Glomerular visceral epithelial cell (primary cell): Measurements from ENCODE around the gene CDK9.

Source experiments
- DNase-seq: peaks from one replicate; pipeline ENCODE4 v3.0.0-alpha.2; 2016; ENCODE audit errors: extremely low spot score

CDK9 gene

DNA sequence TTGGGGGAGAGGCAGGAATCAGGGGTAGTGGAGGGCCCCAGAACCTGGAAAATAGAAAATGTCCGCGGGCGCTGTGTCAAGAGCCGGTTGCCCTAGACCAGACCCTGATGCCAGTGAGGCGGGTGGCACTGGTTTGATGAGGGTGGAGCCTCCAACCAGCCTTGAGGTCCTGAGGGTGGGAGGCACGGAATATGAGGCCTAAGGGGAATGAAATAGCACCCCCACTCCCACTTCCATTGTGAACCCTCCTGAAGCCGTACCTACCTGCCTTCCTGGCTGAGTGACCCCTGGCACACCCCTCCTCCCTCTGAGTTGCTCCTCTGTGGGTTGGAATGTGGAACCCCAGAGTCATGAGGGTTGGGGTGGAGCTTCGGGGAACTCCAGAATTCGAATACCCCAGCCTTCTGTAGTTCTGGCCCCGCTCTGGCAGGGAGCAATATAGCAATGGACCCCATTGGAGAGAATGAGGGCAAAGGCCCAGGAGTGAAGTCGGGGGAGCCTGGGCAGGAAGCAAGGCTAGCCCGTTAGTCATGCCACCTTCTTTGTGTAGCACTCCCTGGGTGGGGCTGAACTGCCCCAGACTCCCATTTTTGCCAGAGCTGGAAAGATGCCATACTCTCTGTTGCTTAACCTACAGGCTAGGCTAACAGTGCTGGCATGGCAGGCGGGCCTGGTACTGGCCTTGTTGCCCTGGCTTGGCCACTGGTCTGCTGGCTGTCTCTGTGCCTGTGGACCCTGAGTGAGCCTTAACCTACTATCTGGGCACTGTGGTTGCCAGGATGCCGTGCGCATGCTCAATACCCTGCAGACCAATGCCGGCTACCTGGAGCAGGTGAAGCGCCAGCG, 17.9 kb downstream of the CDK9 start:
- DNase-seq, result peak; percentile 73

DNA sequence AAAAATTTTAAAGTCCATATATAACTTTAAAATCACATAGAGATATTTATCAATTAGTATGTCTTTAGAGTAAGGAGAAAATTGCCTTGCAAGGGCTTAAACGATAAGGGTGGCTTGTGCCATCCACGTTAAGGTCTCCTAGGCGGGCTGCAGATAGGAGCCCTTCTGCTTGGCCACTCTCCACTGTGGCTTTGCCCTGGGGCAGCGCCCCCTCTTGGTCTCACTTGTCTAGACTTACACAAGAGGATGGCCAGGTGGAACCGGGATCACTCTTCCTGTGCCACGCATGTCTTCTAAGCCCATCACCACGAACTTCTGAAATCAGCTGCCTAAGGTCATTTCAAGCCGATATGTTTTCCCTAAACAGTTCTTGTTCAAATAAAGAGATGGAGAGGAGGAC, 19.8 kb downstream of the CDK9 start:
- no peak for DNase-seq

DNA sequence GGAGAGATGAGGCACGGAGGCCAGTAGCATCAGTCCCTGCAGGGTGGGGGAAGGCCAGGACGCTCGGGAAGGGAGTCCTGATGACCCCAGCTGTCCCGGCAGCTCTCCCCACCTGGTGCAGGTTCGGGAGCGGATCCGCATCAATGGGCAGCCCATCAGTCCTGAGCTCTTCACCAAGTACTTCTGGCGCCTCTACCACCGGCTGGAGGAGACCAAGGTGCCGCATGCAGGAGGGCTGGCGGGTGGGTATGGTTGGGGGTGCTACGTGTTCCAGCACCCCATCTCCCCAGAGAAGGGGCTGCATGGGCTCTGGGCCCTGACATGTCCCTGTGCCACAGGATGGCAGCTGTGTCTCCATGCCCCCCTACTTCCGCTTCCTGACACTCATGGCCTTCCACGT, 21.0 kb downstream of the CDK9 start:
- DNase-seq, result no peak

DNA sequence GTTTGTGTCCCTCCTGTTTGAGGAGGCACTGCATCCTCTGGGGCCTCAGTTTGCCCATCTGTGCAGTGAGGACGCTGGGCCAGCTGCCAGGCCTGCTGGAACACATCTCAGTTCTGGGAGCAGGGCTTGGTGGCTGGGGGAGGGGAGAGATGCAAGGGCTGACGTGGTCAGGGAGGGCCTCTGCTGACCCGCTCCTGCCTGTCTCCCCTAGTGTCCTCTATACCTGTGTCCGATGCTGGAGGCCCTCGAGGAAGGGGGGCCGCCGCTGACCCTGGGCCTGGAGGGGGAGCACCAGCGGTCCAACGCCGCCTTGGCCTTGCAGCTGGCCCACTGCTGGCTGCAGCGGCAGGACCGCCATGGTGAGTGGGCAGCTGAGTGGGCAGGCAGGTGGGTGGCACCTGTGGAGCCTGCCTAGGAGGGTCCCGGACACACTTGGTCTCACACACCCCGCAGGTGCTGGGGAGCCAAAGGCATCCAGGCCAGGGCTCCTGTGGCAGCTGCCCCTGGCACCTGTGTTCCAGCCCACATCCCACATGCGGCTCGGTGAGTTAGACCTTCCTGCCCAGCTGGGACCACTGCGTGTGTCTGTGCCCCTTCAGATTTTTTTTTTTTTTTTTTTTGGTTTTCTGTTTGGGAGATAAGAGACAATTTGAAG, 22.6 kb downstream of the CDK9 start:
- DNase-seq, result no peak

DNA sequence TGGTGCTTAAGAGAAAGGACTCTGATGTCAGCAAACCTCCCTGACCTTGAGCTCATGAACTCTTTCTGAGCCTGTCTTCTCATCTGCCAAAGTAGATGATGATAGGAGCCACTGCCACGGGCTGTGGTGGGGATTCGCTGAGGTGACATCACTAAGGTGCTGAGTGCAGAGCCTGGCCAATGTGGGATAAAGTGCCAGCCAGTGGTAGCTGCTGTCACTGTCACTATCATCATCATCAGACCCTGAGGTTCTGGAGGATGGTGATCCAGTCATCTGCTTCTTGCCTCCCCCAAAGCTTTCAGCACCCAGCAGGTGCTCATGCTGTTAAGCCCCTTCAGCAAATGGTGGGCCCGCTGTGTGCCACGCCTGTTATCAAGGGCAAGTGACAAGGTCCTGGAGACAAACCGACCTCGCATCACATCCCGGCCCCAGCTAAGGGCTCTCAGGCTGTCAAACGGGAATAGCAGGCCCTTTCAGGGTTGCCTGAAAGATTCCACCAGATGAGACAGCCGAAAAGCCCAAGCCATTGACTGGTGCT, 23.2 kb downstream of the CDK9 start:
- no peak for DNase-seq

DNA sequence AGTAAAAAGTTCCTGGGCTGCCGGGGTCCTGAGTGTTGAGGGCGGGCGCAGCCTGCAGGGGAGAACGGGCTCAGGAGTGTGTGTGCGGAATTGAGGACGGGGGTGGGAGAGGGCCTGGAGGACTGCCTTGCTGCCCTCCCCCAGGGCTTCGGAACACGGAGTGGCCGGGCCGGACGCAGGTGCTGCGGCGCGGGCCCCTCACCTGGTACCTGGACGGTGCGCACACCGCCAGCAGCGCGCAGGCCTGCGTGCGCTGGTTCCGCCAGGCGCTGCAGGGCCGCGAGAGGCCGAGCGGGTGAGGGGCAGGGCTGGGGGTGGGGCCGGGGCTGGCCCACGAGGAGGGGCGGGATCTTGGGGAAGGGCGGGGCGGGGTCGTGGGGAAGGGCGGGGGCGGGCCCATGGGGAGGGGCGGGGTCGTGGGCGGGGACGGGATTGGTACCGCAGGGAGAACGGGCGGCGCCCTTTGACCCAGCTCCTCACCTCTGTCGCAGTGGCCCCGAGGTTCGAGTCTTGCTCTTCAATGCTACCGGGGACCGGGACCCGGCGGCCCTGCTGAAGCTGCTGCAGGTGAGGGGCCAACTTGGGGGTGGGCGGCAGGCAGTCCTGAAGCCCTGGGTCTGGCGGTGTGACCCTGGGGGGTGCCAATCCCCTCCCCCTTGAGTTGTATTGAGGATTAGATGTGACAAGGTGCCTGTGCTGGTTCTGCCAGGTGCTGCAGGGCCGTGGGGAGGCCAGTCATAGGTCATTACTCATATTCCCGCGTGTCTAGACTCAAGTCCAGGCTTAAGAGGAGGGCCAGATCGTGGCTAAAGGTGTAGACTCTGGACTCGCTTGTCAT, 23.9 kb downstream of the CDK9 start:
- DNase-seq, result no peak

DNA sequence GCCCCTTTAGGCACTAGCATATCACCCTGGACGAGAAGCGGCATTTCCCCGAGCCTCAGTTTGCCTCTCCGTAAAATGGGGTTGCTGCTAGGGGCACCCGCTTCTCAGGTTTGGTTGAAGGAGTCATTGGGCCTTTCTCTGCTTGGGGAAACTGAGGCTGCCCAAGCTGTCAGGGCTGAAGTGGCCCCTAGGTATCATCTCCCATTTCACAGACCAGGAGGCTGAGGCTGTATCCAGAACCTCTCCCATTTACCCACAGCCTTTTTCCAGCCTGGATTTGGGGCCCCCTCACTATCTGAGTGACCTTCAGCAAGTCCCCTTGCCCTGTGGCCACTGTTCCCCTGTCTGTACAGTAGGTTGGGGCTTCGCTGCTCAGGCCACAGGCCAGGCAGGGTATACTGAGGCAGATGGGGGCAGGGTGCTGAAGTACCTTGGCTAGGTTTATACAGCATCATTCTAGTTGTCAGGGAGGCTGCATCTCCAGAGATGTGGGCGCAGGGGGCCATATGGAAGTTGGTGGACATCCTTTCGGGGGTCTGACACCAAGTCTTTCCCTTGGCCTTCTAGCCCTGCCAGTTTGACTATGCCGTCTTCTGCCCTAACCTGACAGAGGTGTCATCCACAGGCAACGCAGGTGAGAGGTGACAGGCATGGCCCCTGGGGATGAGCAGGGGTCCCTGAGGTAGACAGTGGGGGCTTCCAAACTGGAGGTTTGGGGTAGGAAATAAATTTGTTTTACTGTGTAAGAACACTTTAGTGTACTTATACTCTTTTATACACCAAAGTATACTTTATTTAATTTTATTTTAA, 24.7 kb downstream of the CDK9 start:
- DNase-seq, result no peak

DNA sequence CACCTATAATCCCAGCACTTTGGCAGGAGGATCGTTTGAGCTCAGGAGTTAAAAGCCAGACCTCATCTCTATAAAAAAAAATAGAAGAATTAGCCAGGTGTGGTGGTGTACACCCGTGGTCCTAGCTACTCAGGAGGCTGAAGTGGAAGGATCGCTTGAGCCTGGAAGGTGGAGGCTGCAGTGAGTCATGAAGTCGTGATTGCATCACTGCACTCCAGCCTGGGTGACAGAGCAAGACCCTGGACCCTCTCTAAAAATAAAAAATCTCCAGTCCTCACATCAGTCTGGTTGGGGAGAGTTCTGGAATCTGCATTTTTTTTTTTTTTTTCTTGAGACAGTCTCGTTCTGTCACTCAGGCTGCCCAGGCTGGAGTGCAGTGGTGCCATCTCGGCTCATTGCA, 26.2 kb downstream of the CDK9 start:
- no peak for DNase-seq

DNA sequence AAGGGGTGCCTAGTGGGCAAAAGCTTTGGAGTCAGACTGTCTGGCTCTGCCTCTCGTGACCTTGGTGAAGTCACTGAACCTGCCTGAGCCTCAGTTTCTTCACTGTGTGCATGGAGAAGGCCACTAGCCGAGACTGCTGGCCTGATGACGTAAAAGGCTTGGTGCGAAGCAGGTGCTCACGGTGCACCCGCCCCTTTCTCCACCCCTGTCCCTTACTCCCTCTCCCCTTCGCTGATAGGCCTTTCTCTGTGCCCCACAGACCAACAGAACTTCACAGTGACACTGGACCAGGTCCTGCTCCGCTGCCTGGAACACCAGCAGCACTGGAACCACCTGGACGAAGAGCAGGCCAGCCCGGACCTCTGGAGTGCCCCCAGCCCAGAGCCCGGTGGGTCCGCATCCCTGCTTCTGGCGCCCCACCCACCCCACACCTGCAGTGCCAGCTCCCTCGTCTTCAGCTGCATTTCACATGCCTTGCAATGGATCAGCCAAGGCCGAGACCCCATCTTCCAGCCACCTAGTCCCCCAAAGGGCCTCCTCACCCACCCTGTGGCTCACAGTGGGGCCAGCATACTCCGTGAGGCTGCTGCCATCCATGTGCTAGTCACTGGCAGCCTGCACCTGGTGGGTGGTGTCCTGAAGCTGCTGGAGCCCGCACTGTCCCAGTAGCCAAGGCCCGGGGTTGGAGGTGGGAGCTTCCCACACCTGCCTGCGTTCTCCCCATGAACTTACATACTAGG, 27.3 kb downstream of the CDK9 start:
- DNase-seq, result no peak

DNA sequence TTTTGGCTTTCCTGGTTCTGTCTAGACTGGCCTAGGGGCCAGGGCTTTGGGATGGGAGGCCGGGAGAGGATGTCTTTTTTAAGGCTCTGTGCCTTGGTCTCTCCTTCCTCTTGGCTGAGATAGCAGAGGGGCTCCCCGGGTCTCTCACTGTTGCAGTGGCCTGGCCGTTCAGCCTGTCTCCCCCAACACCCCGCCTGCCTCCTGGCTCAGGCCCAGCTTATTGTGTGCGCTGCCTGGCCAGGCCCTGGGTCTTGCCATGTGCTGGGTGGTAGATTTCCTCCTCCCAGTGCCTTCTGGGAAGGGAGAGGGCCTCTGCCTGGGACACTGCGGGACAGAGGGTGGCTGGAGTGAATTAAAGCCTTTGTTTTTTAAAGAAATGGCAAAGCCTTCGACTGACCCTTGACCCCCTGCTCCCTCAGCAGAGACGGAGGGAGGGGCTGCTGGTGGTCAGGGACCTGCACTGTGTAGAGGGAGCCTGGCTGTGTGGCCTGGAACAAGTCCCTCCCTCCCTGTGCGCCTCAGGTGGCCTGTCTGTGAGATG, 27.9 kb downstream of the CDK9 start:
- DNase-seq, result no peak

DNA sequence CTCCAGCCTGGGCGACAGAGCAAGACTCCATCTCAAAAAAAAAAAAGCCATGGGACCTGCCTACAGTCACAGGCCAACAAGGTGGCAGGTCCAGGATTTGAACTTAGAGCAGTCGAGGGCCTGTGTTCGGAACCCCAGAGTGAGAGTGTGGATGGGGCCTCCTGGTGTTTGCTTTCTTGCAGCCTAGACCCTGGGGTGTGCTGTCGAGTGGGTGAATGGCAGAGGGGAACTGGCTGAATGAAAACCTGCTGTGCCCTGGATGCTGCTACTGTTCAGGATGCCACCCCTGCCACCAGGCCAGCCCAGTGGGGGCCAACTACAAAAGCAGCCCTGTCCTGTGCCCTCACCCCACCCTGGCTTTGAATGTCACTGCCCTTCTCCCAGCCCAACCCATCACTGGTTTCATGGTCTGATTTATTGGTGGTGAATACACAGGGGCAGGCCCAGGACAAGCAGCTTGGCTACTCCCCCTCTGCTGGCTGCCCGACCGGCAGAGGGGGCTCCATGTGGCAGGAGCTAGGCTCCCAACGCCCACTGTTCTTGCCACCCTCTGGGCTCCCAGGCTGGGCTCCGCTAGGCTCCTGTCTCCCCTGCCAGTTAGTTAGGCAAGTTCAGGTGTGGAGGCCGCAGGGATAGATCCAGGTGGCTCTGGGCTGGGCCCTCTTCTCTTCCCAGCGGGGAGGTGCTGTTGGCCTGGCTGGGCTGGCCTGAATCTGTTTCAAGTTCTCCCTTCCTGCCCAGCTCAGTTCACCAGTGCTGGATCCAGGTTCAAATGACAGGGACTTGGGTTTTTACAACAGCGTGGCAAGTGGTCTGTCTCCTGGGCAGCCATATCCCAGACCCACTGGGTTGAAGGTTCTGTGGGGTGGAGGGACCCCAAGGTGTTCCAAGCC, 29.0 kb downstream of the CDK9 start:
- no peak for DNase-seq

DNA sequence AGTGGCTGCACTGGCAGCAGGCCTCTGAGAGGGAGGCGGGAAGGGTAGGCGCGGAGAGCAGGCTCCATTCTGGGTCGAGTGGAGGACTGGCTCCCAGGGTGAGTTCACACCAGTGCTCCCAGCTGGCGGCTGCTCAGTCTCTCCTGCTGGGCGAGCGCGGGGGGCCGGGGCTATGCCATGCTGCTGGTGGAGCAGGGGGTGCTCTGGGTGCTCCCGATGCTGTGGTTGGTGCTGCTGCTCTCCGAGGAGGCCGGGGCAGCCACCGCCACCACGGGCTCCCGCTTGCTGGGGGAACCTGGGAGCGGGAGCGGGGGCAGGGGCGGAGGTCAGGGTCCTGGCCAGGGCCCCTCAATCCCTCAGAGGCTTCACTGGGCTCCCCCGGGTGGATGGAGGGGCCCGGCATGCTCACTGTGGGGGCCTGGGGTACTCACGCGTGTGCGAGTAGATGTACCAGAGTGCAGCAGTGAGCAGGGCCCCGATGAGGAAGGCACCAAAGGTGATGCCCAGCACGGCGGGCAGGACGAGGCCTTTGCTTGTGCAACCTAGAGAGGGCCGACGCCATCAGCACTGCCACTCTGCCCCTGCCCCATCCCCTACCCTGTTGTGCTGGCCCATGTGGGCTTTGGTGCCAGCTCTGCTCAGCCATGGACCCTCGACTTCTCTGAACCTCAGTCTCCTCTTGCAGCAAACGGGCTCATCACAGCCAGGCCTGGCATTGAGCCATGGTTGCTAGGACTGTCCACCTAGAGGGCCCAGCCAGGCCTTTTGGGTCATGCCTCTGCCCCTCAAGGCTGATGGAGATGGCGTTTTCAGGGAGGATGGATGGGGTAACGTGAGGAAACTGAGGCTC, 29.9 kb downstream of the CDK9 start:
- no peak for DNase-seq

DNA sequence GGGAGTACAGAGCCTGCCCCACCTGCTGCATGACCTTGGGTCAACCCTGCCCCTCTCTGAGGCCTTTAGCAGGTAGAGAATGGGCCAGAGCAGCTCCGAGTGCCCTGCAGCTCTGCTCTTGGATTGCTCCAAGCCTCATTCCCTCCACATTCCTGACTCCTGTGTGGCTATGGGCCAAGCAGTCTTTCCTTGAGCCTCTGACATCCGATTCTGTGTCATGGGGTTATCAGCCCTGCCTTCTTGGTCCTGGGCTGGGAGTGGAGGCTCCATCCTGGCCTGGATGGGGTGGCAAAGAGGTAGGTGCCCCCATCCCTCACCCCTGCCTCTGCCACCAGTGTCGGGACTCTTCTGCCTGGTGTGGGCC, 30.5 kb downstream of the CDK9 start:
- DNase-seq, result no peak

DNA sequence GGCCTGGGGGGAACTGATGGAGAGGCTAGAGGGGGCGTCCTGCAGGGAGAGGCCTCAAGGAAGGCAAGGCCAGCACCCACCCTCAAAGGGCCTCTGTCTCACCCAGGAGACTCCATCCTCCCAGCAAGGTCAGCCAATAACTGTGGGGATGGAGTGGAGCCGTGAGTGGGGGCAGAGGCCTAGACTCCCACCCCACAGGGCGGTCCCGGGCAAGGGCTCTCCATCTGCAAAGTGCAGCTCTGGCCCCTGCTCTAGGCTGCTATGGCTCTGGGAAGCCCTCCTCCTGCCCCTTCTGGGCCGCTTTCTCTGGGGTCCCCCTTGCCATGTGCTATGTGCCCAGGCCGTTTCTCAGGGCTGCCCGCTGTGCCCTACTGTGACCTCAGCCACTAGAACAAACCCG, 30.9 kb downstream of the CDK9 start:
- no peak for DNase-seq

DNA sequence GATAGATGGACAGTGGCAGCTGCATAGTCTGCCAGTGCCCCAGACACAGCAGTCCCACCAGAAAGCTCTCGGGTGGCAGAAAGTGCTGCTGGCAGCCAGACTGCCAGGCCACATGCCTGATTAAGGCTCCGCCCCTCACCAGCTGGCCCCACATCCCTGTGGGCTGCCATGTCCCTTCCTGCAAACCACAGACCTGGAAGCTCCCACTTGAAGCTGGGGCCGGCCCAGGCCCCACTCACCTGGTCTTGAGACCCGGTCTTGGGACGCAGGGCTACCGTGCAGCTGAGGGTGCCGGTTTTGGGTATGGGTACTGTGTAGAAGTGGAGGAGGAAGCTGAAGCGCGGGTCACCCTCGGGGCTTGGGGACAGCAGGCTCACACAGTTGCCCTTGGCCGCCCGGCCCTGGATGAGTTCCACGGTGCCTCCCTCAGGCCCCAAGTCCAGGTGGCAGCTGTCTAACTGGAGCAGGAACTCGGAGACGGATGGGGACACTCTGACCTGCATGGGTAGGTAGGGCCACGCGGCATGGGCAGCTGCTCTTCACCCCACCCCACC, 32.1 kb downstream of the CDK9 start:
- no peak for DNase-seq

DNA sequence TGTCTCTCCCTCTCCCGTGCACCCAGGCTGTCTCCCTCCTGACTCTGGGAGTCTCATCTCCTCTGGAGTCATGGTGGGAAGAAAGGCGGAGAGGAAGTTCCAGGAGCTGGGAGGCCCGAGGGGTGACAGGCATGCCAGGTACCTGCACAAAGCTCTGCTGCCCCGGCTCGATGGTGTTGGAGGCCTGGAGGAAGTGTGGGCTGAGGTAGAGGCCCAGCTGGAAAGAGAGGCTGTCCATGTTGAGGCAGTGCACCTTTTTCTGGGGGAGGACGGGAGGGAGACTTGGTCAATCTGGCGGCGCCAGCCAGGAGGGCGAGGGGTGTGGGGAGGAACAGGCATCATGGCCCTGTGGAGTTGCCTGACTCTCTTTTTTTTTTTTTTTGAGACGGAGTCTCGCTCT, 32.7 kb downstream of the CDK9 start:
- DNase-seq, result no peak

DNA sequence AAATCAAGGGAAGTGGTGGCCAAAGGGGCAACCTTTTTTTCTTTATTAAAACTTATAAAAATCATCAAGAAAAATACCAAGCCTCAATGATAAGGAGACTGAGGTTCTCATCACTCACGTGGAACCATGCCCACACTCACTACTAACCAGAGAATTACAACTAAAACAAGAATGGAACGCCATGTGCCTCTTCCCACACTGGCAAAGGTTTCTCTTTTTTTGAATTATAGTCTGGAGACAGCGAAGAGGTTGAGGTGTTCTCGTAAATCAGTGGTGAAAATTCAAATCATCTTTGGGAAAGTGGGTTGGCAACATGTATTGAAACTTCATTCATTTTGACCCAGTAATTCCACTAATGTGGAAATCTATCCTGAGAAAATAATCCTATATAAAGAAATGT, 36.3 kb downstream of the CDK9 start:
- no peak for DNase-seq

DNA sequence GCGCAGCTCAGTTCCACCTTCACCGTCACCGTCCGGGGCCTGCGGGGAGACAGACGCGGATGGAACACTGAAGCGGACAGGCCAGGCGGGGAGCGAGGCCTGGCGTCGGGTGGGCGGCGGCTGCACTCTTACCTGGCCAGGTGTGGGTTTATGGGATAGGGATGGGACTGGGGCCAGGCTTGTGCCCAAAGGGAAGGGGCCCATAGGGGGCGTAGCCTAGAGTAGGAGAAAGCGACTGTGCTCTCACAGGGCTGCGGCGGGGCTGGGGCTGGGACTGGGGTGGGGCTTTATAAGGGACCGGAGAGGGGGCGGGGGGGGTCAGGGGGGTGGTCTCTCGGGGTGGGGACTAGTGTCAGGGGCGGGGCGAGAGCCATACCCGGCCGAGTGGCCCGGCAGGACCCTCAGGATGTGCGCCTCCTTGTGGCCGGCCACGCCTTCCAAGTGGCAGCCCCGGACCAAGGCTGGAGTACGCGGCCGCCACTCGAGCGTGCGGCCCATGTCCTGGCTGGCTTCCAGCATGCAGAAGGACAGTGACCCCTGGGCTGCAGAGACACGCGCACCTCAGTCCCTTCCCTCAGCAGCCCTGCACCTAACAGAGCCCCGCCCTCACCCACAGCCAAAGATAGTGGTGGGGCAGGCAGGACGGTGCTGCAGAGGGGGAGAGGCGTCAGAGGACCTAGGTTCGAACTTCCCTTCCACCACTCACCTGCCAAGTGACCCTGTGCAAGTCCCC, 39.7 kb downstream of the CDK9 start:
- no peak for DNase-seq
